NT2/D1 (cell line): ENCODE data around the gene CNPY1.

Experiments used
- SUZ12 ChIP-seq: IDR thresholded peaks from 2 replicates; pipeline ENCODE4 v1.6.1; 2011; ENCODE audit not compliant: insufficient read length, insufficient read depth; ENCODE audit errors: extremely low read depth
- YY1 ChIP-seq: IDR thresholded peaks from 2 replicates; pipeline ENCODE4 v1.6.1; 2011; ENCODE audit not compliant: insufficient read length, insufficient read depth
- ZNF274 ChIP-seq: IDR thresholded peaks from 2 replicates; pipeline ENCODE4 v1.6.1; 2011; ENCODE audit warnings: mild to moderate bottlenecking, low read depth, low read length

DNA sequence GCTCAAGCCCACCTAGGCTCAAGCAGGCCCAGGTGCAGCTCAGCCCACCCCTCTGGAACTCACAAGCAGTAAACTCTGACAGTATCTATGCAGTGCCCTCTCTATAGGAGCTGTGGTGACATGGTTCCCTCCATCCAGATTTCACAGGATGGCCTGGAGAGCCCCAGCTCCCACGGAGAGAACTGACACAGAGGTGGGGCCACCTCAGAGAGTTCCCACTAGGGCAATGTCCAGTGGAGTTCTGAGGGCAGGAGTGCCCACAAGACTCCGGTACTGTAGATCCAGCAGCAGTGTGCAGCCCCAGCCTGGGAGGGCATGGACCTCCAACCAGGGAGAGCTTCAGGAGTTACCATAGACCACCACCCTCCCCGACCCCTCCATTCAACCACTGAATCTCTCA is 37.3 kb upstream of the CNPY1 start:
- TF ChIP-seq YY1 (no peak), ZNF274 (no peak), SUZ12 (no peak)
